ENCODE measurements around the gene CNNM2.

- TF ChIP-seq CTCF (IDR thresholded peaks at IDR 0.05) (no peak), POLR2A (IDR thresholded peaks at IDR 0.05) (no peak), EP300 (IDR thresholded peaks at IDR 0.05) (no peak)
Measured at GRCh38 chr10:103021900-103022293, 103.8 kb downstream of the CNNM2 start.
